T-helper 2 cell (primary cell): Measurements from ENCODE around the gene DPP6.

Experiments used
- DNase-seq, 5 experiments: peaks; one replicate each; pipeline versions ENCODE4 v3.0.0 to v3.0.0-alpha.2; 2012 to 2022

DPP6 gene

GRCh38 chr7:154888690-154889089 is 836.5 kb downstream of the DPP6 start:
- DNase-seq = no peak

- DNase-seq = no peak
Observed at GRCh38 chr7:154892459-154892858, 840.3 kb downstream of the DPP6 start.

- DNase-seq = no peak
Observed at GRCh38 chr7:154896076-154896475, 843.9 kb downstream of the DPP6 start.

- no peak for DNase-seq
Observed at GRCh38 chr7:154898973-154899855, 847.0 kb downstream of the DPP6 start.

GRCh38 chr7:154899862-154900261 is 847.7 kb downstream of the DPP6 start:
- DNase-seq = peak in 1 of 5 experiments; percentile 19

GRCh38 chr7:154902600-154903082 is 850.4 kb downstream of the DPP6 start:
- DNase-seq = no peak

- DNase-seq = no peak
Observed at GRCh38 chr7:154903083-154903731, 851.0 kb downstream of the DPP6 start.

GRCh38 chr7:154905146-154905545 is 852.9 kb downstream of the DPP6 start:
- DNase-seq = no peak

- DNase-seq = no peak
Observed at GRCh38 chr7:154905615-154906014, 853.4 kb downstream of the DPP6 start.

- no peak for DNase-seq
Observed at GRCh38 chr7:154906201-154906600, 854.0 kb downstream of the DPP6 start.

- no peak for DNase-seq
Observed at GRCh38 chr7:154906736-154907355, 854.6 kb downstream of the DPP6 start.

GRCh38 chr7:154907651-154908620 is 855.7 kb downstream of the DPP6 start:
- no peak for DNase-seq

GRCh38 chr7:154909241-154910105 is 857.3 kb downstream of the DPP6 start:
- no peak for DNase-seq

- no peak for DNase-seq
Observed at GRCh38 chr7:154910125-154910524, 857.9 kb downstream of the DPP6 start.

- DNase-seq = no peak
Observed at GRCh38 chr7:154910977-154911376, 858.8 kb downstream of the DPP6 start.

- DNase-seq = no peak
Observed at GRCh38 chr7:154911411-154911810, 859.2 kb downstream of the DPP6 start.

- DNase-seq = no peak
Observed at GRCh38 chr7:154911862-154912455, 859.8 kb downstream of the DPP6 start.

GRCh38 chr7:154912871-154913637 is 860.9 kb downstream of the DPP6 start:
- no peak for DNase-seq

- DNase-seq = peak; percentile 65 to 91 (median 79)
Observed at GRCh38 chr7:154913638-154914307, 861.6 kb downstream of the DPP6 start.
